ENCODE results near the gene TCF4.

- no peak for TF ChIP-seq CTCF (IDR thresholded peaks at IDR 0.05; ENCODE audit: insufficient read depth, low read length)
- TF ChIP-seq POLR2AphosphoS5 (IDR thresholded peaks at IDR 0.05; ENCODE audit: low read depth), result no peak
Observed at GRCh38 chr18:55550471-55550870, 37.5 kb downstream of the TCF4 start.

All from HL-60 (cell line).